Measurements from ENCODE around the gene SEMA4D.
"Not testable (repeated sequence)": the region's sequence is repeated elsewhere in the genome, so short reads cannot be mapped to it uniquely, and the experiment has no call there.

The SEMA4D gene

DNA sequence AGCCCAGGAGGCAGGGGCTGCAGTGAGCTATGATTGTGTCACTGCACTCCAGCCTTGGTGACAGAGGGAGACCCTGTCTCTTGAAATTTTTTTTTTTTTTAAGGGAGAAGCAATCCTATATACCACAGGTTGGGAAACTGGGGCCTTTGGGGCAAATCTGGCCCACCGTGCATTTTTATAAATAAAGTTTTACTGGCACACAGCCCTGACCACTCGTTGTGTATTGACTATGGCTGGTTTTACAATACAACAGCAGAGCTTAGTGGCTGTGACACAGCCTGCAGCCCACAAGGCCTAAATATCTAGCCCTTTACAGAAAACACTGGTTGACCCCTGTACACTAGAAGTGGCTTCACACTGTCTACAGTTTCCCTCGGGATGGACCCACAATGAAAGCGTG is 121.6 kb downstream of the SEMA4D start:
- no peak overlapping the region for H3K4me3 ChIP-seq (ENCODE audit: low read depth, low read length)
- CTCF ChIA-PET = interaction anchor here (0.6 to 1.7 kb wide), 2 partner anchors 125 to 173 kb away, joined by 4 to 7 read pairs; no protein-coding TSS in a partner anchor
- POLR2A ChIA-PET = interaction anchor here (0.6 kb wide), 1 partner anchor 50 kb away, joined by 3 read pairs; no protein-coding TSS in a partner anchor
- no peak for DNase-seq (ENCODE audit: low read depth, low spot score)
- TF ChIP-seq, protein P1, sequence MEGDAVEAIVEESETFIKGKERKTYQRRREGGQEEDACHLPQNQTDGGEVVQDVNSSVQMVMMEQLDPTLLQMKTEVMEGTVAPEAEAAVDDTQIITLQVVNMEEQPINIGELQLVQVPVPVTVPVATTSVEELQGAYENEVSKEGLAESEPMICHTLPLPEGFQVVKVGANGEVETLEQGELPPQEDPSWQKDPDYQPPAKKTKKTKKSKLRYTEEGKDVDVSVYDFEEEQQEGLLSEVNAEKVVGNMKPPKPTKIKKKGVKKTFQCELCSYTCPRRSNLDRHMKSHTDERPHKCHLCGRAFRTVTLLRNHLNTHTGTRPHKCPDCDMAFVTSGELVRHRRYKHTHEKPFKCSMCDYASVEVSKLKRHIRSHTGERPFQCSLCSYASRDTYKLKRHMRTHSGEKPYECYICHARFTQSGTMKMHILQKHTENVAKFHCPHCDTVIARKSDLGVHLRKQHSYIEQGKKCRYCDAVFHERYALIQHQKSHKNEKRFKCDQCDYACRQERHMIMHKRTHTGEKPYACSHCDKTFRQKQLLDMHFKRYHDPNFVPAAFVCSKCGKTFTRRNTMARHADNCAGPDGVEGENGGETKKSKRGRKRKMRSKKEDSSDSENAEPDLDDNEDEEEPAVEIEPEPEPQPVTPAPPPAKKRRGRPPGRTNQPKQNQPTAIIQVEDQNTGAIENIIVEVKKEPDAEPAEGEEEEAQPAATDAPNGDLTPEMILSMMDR (IDR thresholded peaks at IDR 0.05; ENCODE audit: insufficient read depth, low read length, missing control alignments) = no peak

DNA sequence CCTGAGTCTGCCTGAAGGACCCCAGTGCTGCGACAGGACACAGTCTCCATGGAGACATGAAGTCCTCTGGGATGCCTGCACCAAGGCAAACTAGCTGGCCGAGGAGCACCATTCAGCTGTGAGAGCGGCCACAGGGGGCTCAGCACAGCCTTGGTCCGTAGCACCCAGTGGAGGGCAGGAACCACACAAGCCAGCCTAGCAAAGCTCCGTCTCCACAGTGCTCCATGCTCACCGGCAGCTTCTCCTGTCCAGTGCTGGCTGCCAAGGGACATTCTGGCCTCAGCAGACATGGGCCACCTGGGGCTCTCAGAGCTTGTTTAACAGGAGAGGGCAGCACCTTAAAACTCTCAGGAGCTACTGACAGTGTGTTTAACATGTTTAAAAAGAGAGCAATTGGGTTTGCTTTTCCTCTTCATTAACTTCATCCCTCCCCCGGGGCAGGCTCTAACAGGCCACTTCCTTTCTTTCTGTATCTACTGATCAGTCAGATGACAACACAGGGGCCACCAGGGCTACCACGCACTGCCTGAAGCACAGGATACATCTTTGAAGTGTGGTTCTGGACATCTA is 122.6 kb downstream of the SEMA4D start:
- H3K4me3 ChIP-seq (ENCODE audit: low read depth, low read length) = no peak overlapping the region
- TF ChIP-seq, protein P1 (IDR thresholded peaks at IDR 0.05; ENCODE audit: insufficient read depth, low read length, missing control alignments) = no peak
- ChIA-PET CTCF (interaction anchor here (1.7 kb wide), 1 partner anchor 174 kb away, joined by 7 read pairs; no protein-coding TSS in a partner anchor), POLR2A (no interaction called here)
- DNase-seq (ENCODE audit: low read depth, low spot score) = no peak

- TF ChIP-seq, protein P1 (IDR thresholded peaks at IDR 0.05; ENCODE audit: insufficient read depth, low read length, missing control alignments) = no peak
- CTCF ChIA-PET = no interaction called here
- no peak for DNase-seq (ENCODE audit: low read depth, low spot score)
- H3K4me3 ChIP-seq (ENCODE audit: low read depth, low read length) = no peak overlapping the region
- POLR2A ChIA-PET = no interaction called here
These were observed 123.7 kb downstream of the SEMA4D start for GRCh38 chr9:89374176-89374575.

DNA sequence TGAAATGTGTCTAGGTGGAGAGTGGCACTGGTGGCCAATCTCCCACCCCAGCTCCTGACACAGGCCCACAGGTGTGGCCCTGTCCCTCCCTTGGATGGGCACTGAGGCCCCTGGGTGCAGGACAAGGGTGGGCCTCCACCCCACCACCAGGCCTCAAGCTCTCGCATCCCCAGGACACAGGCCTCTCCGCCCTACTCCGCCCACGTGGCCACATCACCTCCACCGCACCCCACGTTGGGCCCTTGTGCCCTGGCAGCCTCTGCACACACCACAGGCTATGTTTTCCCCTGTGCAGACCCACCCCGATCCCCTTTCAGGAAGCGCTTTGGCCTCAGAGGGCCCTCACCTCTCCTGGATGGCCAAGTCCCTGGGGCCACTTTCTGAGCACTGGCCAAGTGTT is 124.9 kb downstream of the SEMA4D start:
- no peak overlapping the region for H3K4me3 ChIP-seq (ENCODE audit: low read depth, low read length)
- ChIA-PET POLR2A (no interaction called here), CTCF (no interaction called here)
- no peak for DNase-seq (ENCODE audit: low read depth, low spot score)
- TF ChIP-seq, protein P1 (IDR thresholded peaks at IDR 0.05; ENCODE audit: insufficient read depth, low read length, missing control alignments) = no peak

- TF ChIP-seq, protein P1 (IDR thresholded peaks at IDR 0.05; ENCODE audit: insufficient read depth, low read length, missing control alignments) = no peak
- H3K4me3 ChIP-seq (ENCODE audit: low read depth, low read length) = no peak overlapping the region
- ChIA-PET POLR2A (no interaction called here), CTCF (no interaction called here)
- no peak for DNase-seq (ENCODE audit: low read depth, low spot score)
These were observed 125.6 kb downstream of the SEMA4D start for GRCh38 chr9:89372230-89372816.

GRCh38 chr9:89371791-89372190 is 126.1 kb downstream of the SEMA4D start:
- CTCF ChIA-PET; DNase-seq (ENCODE audit: low read depth, low spot score); H3K4me3 ChIP-seq (ENCODE audit: low read depth, low read length); POLR2A ChIA-PET: not testable (repeated sequence)

DNA sequence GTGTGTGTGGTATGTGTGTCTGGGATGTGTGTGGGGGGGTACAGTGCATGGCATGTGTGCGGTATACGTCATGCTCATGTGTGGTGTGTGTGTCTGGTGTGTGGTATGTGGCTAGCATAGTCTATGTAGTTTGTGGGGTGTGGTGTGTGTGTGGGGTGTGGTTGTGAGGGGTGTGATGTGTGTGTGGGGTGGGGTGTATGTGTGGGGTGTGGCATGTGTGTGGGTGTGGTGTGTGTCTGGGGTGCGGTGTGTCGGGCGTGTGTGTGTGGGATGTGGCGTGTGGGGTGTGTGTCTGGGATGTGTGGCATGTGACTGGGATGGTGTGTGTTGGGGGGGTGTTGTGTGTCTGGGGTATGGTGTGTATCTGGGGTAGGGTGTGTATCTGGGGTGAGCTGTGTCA is 127.3 kb downstream of the SEMA4D start:
- TF ChIP-seq, protein P1 (IDR thresholded peaks at IDR 0.05; ENCODE audit: insufficient read depth, low read length, missing control alignments) = no peak
- ChIA-PET CTCF (no interaction called here), POLR2A (no interaction called here)
- H3K4me3 ChIP-seq (ENCODE audit: low read depth, low read length) = no peak overlapping the region
- DNase-seq (ENCODE audit: low read depth, low spot score) = no peak
